Non-pigmented ciliary epithelial cell (primary cell): ENCODE results near the gene AQP6.
A peak's percentile ranks its signal among the peaks of the same experiment; 100 is the strongest.

Experiments used
- DNase-seq: peaks from one replicate; pipeline ENCODE4 v3.0.0-alpha.2; 2010; ENCODE audit warnings: low read depth

Gene AQP6

DNA sequence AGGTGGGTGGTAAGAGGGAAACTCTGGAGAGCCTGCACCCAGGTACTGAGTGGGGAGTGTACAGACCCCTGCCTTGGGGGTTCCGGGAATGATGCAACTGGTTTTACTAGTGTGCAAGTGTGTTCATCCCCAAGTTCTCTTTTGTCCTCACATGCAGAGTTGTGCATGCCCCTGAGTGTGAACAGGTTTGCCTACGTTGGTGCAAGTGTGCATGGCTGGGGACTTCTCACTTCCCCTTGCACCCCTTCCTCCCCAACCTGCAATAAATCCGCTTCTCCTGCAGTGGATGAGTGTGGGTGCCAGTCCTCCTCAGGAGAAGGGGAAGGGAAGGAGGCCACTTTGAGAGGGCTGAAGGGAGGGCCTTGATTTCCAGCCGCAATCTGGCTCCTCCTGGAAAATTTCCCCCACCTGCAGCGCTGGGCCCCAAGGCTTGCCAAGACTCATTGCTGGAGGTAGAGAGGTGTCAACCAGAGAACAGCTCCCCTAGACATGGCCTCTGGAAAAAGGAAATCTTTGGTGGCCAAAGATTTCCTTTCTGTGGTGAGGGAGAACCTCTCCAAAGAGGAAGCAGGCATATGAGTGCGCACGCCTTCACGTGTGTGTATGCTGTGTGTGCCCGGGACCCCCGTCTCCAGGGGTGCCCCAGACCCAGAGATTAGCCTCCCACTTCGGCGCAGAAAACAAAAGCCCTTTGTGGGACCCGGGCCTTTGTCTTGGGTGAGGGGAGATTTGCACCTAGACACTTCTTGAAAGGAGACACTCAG is 16.7 kb upstream of the AQP6 start:
- no peak for DNase-seq

DNA sequence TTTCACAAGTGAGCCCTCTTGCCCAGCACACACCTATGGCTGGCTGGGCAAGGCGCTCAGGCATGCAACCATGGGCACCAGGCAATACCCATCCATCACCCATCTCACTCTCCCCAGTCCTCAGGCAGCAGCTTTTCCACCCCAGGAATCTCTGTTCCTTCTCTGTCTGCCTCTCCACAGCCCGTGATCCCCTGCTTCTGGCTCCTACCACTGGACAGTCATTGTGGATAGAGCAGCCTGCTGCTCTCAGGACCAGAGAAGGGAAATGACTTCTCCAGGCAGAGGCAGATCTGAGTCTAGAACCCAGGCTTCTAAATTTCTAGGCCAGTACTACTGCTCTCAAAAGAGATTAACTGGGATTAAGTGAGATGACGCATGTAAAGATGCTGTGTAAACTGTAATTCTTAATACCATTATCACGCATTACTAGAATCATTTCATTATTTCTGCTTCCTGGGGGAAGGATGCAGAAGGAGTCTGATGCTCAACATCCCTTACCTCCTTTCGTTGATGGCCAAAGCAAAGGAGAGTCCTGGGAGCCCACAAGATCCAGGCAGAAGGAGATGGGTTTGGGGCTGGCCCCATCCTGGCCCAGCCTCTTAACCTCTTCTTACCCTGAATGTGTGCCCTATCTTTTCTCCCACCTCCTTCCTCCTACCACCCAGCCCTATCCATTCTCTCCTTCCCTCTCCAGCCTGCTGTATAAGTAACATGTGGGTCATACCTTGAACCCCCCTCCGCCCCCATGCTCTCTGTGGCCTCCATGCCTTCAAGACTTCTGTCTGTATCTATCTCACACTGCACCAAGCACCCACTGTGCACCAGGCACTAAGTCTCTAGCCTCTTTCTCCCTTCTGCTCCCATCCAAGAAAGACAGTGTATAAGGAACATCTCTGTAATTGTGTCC is 15.8 kb upstream of the AQP6 start:
- no peak for DNase-seq

DNA sequence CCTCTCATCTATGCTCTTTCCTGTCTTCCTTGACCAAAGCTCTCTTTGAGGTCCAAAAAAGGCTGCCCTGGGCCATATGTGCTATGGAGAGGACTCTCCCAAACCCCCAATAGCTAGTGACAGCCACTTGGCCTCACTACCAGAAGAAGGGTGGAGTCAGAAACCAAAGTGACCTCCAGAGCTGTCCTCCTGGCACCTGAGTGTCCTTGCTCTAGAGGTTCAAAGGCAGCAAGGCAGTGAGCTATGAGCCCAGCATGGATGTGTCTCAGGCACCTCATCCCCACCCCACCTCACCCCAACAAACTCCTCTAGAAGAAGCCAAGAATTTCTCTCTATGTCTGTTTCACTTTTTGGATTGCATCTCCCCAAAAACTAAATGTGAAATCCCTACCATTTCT is 15.2 kb upstream of the AQP6 start:
- no peak for DNase-seq

DNA sequence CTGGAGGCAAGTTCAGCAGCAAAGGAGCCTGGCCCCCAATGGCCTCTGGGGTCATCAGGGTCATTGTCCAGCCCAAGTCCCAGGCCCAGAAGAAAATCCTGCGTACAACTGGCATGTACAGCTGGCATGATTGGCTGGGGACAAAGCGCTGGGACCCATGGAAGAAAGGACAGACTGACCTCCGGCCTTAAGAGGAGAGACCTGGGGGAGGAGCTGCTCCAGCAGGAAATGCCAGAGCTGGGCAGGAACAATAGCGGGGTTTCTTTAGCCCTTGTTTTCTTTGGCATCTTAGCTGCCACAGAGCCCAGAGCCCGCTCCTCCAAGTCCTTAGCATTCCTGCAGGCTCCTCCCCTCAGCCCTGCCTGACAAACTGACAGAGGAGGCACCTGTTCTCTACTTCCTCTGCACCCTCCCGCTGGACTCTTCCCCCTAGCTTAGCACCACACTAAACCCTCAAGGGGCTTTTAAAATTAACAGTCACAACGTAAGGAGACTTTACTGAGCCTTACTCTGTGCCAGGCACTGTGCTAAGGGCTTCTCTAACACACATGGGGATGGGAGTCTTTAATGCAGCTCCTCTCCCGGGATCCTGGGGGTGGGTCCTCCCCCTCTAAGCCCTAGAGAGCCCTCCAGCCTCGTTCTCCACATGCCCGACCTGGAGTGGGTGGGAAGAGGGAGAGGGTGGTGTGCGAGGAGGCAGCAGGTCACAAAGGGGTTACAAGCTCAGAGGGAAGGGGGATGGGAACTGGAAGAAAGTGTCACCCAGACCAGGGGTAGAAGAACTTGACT is 12.9 kb upstream of the AQP6 start:
- no peak for DNase-seq

DNA sequence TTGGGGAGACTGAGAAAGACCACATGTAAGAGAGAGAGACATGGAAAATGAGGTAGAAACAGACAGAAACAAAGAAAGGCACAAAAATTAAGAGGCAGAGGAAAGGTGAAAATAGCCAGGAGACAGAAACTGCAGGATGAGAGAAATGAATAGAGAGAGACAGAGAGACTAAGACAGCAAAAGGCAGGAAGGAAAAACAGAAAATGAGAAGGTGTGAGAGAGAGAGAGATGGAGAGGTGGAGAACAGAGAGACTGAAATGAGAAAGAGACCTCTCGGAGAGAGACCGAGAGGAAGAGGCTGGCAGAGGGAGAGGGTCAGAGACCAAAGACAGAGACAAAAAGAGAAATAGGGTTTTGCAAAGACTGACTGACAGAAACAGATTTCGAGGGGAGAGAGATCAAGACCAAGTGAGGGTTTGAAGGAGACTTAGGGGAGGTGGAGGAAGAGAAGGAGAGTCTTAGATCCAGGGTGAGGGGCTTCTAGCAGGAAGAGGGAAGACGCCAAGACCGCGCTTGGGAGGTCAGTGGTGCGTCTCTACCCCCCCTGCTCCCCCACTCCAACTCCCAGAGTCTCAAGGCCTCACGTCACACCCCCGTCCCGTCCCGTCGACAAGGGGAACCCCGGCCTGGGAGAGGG is 12.2 kb upstream of the AQP6 start:
- DNase-seq: no peak

DNA sequence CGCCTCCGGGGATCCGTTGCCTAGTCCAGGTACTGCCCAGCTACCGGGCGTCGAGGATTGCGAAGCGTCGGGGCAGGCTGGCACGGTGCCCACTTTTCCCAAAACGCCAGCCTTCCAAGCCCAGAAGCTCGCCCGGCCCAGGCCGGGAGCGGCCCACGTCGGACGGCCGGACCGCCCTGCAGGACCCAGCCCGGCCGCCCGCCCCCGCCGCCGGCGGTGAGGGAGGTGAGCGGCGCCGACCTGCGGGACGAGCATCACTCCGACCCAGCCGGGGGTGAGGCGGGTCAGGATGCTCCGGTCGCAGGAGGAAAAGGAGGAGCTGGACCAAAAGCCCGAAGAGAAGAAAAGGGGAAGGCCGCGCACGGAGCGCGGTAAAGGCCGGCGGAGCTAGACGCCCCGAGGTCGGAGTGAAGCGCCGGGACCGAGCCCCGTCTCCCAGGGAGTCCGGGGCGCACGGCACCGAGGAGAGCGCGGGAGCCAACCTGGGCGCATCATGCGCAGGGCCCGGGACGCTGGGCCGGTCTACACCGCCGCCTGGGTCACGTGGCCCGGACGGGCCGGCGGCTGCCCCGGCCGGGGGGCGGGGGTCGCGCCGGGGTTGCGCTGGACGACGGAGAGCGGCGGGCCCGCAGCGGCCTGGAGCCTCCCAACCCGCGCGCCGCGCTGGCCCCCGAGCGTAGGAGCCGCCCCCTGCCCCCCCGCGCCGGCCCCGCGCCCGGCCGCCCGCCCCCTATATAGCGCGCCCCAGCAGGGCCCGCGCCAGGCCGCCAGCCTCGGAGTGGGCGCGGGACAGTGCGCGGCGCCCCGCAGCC is 11.4 kb upstream of the AQP6 start, which contains the start of gene AQP5:
Gene AQP5 (plus strand): TSS at position 762 of the 812 bp plus-strand sequence. CDS start 146 bp downstream, outside the sequence.
- no peak for DNase-seq

DNA sequence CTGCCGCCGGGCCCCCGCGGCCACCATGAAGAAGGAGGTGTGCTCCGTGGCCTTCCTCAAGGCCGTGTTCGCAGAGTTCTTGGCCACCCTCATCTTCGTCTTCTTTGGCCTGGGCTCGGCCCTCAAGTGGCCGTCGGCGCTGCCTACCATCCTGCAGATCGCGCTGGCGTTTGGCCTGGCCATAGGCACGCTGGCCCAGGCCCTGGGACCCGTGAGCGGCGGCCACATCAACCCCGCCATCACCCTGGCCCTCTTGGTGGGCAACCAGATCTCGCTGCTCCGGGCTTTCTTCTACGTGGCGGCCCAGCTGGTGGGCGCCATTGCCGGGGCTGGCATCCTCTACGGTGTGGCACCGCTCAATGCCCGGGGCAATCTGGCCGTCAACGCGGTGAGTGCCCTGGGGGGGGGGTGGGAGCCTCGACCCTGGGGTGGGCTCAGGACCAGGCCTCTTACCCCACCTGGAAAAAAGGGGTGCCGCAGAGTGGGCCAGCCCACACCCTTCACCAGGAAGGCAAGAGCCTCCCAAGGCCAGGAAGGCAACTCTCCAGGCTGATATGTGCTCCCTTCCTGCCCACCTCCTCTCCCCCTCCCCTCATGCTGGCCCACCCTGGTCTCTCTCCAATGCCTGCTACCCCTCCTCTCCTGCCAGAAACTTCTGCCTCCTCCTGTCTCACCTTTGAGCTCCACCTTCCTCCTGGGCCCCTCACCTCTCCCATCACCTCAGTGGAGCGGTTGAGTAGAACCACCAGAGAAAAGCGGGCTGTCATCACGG is 10.6 kb upstream of the AQP6 start:
- DNase-seq: no peak

DNA sequence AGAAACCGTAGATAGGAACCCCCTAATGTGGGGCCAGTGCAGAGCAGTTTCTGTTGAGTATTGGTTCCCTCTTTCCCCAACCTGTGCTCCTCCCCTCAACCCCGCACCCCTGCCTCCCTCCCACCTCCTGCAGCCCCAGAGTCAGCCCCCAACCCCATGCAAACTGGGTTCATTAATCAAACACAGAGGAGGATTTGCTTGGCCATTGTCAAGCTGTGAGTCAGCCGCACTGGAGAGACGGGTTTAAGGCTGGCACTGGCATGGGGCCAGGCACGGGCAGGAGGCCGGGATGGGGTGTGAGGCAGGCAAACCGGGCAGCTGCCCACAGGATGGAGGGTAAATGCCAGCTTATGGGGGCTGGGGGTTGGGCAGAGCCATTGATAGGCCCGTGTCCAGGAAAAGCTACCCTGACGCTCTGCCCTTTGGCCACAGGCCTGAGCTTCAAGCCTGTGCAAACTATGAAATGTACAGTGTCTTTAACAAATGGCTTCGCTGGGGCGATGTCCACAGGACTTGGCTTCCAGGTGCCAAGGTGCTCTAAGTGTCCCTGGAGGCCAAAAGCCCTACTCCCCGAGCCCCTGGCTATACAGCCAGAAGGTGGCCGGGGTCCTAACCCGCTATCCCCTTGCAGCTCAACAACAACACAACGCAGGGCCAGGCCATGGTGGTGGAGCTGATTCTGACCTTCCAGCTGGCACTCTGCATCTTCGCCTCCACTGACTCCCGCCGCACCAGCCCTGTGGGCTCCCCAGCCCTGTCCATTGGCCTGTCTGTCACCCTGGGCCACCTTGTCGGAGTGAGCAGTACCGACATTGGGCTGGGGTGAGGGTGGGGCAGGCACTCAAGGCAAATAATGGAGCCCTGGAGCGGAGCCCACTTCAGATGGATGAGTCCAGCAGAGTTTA is 9.6 kb upstream of the AQP6 start:
- DNase-seq: no peak

DNA sequence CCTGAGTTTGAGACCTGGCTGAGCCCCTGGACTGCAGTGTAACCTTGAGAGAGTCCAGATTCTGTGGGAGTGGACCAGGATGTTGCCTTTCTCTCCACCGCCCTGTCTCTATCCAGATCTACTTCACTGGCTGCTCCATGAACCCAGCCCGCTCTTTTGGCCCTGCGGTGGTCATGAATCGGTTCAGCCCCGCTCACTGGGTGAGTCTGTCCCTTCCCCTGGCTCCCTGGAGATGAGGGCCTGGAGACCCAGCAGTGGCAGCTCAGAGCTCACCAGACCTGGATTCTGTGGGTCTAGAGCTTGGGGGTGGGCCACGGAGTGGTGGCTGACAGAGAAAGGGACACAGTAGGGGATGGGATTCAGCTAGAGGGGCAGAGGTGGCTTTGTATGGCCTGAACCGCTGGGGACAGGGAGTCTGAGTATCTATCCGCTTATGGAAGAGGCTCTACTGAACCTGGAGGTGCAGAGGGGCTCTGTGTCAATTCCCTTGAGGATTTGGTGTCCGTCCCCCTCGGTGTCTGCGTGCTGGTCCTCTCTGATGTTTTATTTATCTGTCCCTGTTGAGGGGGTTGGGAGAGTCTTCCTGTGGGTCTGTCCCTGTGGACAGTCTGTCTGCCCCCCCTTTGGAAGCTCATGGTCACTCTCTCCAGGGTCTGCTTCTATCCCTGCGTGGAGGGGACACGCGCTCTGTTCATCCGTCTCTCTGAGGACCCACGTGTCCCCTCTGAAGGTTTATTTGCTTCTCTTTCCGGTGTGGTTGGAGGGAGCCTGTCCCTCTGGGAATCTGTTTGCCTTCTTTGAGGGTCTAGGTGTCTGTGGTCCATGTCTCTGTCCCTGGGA is 8.6 kb upstream of the AQP6 start:
- no peak for DNase-seq

DNA sequence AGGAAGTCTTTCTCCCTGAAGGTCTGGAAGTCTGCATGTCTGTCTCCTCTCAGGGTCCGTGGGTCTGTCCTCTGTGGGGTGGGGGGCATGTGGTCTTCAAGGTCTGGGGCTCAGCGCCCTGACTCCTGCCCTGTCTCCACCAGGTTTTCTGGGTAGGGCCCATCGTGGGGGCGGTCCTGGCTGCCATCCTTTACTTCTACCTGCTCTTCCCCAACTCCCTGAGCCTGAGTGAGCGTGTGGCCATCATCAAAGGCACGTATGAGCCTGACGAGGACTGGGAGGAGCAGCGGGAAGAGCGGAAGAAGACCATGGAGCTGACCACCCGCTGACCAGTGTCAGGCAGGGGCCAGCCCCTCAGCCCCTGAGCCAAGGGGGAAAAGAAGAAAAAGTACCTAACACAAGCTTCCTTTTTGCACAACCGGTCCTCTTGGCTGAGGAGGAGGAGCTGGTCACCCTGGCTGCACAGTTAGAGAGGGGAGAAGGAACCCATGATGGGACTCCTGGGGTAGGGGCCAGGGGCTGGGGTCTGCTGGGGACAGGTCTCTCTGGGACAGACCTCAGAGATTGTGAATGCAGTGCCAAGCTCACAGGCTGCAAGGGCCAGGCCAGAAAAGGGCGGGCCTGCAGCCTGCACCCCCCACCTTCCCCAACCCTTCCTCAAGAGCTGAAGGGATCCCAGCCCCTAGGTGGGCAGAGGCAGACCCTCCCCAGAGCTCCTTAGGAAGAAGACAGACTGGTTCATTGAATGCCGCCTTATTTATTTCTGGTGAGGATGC is 7.7 kb upstream of the AQP6 start:
- no peak for DNase-seq

DNA sequence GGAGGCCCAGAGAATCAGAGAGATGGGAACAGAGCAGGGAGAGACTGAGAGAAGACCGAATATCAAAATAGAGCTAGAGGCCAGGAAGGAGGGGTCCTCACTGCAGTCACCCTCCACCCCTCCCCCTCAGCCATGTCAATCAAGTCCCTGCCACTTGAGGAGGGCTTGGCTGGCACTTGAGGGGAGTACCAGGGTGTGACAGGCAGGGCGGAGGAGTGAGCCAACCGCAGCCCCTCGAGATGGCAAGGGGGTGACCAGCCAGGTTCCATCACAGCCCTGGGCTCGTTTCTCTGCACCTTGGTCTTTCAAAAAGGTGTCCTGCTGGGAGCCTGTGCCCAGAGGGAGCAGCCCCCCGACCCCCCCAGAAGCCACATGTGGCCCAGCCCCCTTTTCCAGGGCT is 6.9 kb upstream of the AQP6 start:
- DNase-seq: no peak

DNA sequence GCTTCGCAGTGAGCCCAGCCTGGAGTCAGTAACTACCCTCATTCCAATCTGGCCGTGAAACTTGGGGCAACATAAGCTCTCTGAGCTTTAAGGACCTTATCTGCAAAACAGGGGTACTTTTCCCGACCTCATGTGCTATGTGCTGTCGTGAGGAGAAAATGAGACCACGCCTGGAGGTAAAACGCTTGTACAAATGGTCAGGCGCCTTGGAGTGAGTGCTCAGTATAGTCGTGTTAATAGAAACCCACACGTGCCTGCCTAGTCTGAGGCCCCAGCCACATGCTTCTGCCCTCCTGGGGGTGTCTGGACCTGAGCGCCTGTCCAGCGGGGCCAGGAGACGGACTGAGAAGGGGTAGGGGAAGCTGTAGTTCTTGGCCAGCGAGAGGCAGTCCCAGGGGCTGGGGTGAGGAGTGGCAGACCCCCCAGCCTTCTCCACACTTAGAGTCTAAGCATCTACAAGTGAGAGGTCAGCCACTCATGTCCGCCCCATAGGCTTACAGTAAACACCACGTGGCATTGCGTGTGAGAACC is 6.2 kb upstream of the AQP6 start:
- no peak for DNase-seq

DNA sequence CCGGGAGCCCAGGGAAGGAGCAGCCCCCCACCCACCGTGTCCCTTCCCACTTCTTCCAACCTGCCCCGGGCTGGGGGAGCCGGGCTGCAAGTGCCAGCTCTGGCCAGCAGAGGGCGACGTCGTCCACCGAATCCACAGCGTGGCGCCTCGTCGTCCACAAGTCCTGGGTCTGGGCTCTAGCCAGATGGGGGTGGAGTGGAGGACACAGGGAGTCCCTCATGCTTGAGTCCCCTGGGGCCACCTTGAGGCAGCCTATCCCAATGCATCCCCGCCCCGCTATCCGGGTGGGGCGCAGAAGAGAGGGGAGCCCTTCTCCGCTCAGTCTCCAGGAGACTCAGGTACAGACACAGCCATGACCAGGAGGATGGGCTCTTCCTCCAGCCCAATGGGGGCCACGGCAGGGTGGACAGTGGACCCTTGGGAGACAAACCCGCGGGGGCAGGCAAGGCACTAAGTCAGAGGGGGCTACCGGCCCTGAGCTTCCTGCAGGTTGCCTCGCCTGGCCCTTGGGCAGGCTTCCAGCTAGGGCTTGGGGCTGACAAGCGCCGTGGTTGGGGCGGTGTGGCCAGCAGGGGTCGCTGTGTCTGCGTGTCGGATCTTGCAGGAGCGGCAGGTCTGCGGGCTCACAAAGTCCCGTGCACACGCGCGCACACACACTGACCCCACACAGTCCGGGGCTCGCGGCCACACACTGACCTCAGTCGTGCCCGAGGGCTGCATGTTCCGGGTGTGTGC is 5.5 kb upstream of the AQP6 start:
- peak; percentile 15 for DNase-seq

DNA sequence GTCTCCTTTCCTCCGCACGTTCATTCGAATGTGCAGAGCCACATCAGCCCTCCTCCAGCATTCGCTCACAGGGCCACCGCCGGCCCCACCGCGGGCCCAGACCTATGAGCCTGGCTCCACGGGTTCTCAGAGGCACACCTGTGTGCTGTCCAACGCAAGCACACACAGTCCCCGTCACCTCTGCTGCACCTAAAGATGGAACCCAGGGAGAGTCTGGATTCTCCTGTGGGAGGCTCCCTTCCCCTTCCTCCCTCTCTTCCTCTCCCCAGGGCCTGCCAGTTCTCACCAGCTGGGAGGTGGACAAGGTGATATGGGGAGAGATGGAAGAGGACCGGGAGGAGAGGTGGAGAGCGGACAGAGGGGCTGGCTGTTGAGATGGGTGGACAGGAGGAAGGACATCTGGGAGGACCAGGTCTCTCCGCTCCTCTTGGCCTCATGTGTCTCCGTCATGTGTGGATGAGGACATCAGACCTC is 4.9 kb upstream of the AQP6 start:
- DNase-seq: no peak

DNA sequence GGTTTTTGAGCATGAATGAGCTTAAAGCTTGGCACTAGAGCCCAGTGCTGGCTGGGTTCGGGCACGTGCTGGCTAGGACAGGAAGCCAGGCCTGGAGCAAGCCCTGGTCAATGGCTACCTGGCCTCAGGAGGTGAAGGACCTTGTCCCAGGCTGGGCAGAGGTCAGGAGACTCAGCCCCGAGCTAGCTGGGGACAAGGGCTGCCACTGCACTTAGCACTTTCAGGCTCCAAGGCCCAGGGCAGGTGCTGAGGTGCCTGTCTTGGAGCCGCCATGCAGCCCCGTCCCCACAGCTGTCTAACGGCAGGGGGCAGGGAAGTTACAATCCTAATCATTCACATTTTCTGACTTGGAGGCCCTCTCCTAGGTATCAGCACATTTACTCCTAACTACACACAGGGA is 4.3 kb upstream of the AQP6 start:
- DNase-seq: no peak

DNA sequence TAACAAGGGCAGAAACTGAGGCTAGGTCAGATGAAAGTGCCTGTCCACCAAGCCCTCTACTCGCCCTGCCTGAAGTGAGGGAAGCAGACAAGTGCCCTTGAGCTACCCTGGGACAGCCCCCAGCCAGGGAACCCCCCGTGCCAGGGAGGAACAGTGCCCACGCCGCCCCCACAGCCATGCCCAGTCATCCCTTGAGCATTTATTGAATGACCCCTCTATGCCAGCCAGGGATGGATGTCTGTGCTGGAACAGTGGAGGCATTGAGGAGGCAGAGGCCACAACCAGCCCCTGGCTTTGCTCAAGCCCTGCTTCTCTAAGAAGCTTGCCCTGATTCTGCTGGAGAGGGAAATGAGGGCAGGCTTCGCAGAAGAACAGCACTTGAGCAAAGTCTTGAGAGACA is 3.7 kb upstream of the AQP6 start:
- DNase-seq: no peak
